DMS 273 (cell line): Measurements from ENCODE around the gene FBXL7.
A peak's percentile ranks its signal among the peaks of the same experiment; 100 is the strongest.

Experiments used
- DNase-seq: peaks from one replicate; lab custom pipeline; 2025; ENCODE audit not compliant: unreplicated experiment; lab: John Stamatoyannopoulos, UW

The FBXL7 gene

DNA sequence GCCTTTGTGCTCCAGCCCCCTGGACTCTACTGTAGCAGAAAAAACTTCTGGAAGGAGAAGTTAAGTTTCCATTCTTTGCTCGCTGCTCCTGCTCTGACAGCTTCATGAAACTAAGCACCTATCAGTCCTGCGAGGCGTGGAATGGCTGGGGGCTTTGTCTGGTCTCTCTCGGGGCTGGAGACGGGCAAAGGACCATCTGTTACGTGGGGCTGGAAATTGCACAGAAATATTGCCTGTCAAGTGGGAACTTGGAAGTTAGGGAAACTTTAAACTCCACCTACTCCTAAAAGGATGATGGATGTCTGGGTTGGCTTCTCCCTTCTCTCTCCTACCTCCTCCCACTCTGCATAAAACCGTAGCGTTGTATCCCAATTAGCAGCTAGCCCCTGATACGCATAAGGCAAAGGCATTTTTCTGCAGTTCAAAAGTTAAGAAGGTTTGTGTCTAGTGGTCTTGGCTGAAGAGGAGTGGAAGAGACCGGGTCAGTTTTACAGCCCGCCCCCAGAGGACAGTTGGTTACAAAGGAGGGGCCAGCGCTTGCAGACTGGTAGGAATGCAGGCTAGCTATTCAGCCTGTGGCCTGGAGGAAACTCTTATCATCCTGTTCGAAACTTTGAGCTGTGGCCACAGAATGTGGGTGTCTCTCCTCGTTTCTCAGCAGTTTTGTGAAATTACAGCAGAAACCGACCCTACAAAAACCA is 1.3 kb downstream of the FBXL7 start:
- peak; percentile 84 for DNase-seq

DNA sequence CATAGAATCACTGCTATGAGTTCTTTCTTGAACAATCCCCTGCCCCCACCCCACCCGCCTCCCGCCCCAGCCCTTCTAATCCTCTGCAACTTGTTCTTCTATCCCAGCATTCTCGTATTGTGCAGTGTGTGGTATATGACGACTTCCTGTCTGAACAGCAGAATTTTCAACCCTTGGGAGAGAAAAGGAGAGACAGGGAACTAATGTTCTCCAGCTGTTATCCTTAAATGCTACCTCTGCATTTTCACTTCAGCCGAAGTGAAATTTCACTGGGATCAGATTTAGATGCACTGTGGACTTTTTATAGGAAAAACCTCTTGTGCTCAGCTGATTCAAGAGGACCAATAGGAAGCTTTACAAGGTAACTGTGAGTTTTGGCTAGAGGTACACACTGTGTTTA is 2.2 kb downstream of the FBXL7 start:
- no peak for DNase-seq

DNA sequence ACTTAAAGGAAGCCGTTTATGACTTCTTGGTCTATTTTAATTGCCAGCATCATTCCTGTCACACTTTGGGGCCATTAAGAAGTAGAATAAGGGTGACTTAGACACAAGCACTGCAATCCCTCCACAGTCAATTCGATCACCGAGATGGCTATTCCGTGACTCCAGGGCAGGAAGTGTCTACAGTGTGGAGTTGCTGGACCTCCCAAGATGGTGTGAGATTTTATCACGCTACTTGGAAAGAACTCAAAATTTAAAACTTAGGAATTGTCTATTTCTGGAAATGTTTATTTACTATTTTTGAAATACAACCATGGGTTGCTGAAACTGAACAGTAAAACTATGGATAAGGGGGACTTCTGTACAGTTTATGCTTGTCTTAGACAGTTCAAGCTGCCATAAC is 6.2 kb downstream of the FBXL7 start:
- no peak for DNase-seq

DNA sequence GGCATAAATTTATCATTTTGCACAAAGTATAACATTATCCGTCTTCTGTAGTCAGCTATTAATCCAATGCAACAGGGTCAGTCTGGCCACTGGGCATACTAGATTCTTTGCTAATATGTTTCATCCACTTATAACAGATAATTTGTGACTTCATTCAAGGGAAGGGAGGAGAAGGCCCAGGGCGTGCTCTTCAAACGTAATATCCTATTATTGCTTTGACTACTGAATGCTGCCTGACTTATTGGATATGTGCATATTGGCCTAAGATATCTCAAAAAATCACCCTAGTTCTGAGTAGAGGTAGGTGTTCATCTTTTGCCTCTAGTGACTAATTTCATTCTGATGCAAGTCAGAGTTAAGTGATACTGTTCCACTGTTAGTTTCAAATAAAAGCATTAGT is 6.9 kb downstream of the FBXL7 start:
- DNase-seq, result no peak

DNA sequence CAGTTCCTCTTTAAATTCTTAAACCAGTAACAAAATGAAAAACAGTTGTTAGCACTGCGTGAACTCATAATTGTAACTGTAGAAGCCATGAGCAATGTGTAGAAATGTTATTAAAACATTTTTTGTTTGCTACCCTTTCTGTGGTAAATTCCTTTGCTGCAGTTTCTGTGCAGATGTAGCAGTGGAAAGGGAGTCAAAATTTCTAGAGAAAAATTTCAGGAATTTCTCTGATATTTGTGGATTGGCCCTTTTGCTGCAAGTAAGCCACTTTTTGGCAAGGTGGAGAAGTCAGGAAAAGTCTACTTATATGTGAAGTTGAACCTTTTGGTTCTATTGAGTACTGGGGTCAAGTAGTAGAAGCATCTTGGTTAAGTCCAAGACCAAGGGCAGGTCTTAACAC is 10.1 kb downstream of the FBXL7 start:
- no peak for DNase-seq

DNA sequence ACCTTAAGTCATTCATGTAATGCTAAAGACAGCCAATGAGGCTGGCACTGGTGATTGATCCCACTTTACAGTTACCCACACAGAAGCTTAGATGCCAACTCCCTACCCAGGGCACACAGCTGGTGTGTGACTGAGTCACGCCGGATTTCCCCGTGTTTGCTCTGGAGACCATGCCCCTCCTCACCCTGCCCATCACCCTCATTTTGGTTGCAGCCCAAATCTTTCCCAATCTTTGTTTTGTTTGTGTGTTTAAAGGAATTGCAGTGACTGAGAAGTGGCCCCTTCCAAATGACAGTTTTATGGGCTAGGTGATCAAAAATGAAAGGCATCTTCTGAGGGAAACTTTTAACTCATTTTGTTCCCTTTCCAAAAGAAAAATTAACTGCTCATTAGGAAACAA is 10.9 kb downstream of the FBXL7 start:
- no peak for DNase-seq

DNA sequence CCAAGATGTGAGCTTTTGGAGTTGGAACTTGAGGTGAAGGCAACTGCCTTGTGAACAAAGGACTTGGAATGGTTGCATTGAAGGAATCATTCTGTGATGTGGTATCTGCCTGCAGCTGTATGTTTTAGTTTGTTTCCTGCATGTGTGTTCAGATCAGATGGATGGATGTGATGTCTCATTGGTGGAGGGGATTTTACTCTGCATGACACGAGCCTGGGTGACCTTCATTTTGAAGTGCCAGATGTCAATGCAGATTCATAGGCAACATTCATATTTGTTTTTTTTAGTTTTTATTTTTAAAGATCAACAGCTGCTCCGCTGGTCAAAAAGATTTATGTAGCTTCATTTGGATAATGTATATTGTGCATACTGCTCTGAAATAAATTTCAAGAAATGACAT is 13.5 kb downstream of the FBXL7 start:
- DNase-seq, result no peak

DNA sequence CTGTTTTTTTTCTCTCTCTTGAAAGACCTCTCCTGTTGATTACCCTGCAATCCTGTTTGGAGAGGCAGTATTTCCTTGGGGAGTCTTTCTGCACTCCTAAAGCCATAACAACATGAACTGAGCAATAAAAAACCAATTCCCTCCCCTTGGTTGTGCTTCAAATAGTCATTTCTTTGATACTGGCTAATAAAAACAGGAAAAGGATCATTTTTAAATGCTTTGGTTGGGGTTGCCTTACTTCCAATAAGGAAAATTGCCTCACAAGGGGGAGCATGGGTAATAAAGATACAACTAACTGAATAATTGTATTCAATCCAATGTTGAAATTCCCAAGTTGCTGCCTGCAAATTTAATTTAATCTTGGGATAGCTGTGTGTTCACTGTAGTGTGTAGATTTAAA is 13.9 kb downstream of the FBXL7 start:
- DNase-seq, result no peak

DNA sequence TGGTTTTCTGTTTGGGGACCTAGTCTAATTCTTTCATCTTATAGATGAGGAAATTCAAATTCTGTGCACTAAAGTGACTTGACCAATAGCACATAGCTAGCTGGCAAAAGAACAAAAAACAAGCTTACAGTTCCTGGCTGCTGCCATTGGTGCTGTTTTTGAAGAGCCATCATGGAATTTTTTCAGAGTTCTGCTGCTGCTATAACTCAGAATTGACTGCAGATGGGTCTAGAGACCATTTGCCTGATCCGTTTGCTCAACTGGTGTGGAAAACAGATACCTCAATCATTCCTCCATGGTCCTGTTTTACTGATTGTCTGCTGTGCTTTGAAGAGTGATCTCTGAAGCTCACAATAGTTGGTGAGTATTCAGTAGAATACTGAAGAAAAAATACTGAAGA is 15.2 kb downstream of the FBXL7 start:
- DNase-seq, result peak; percentile 24

DNA sequence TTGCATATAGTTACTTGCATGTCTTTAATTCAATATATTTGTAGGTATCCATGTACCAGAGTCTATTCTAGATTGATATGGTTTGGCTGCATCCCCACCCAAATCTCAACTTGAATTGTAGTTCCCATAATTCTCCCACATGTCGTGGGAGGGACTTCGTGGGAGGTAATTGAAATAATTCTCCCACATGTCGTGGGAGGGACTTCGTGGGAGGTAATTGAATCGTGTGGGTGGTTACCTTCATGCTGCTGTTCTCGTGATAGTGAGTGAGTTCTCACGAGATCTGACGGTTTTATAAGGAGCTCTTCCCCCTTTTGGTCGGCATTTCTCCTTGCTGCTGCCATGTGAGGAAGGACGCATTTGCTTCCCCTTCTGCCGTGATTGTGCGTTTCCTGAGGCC is 16.5 kb downstream of the FBXL7 start:
- no peak for DNase-seq

DNA sequence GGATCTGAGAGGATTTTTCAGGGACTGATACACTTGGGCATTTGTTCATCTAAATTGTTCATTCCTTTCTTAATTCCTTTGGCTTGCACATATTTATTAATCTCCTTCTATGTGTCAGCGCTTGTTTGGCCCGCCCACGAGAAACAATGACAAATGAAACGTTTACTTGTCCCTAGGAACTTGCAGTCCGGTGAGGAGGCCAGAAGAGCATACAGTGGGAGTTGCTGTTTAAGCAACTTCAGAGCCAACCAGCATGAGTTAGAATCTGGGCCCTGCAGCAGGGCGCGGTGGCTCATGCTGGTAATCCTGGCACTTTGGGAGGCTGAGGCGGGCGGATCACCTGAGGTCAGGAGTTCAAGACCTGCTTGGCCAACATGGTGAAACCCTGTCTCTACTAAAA is 18.8 kb downstream of the FBXL7 start:
- no peak for DNase-seq

DNA sequence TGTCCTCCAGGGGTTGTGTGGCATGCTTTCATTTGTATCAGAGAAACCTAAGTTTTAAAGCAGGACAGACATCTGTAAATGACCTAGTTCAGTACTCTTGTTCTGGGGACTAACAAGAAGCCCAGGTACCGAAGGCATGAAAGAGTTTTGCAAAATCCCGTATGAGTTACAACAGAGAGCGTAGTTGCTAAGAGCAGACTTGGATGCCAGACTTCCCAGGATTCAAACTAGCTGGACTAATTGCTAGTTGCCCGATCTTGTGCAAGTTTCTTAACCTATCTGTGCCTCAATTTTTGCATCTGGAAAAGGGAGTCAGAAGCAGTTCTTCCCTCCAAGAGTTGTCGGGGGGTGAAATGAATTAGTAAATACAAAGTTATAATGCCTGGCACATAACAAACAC is 20.9 kb downstream of the FBXL7 start:
- DNase-seq, result no peak

DNA sequence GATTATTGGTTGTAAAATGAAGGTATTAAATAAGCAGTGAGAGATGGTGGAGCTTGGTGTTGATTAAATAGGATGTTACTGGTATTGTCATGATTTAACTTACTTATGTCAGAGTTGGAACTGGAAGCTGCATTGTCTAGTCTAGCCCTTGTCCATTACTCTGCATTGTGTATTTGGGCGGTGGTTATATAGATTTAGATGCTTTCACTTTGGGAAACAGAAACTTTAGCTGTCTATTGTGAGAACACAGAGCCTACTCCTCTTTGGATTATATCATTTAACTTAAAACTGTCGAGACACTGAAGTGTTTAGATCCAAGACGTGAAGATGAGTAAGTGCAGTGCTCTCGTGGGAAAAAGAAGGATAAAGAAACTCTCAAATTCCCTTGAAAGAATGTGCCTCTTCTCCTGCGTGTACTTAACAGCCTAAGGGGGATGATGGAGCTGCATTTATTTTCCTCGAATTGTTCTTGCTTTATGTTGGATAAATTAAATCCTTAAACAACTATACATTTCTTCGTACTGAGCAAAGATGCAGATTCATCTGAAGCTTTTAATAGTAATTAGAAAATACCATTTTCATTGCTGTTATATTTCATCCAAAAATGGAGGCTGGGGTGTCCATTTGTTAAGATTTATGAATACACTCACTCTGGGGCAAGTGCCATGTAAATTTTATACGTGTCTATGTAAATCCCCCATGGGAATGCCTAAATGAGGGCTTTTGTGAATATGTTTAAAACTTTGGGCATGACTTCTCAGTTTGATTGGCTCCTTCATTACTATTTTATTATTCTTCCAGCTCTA is 21.6 kb downstream of the FBXL7 start:
- peak; percentile 42 for DNase-seq

DNA sequence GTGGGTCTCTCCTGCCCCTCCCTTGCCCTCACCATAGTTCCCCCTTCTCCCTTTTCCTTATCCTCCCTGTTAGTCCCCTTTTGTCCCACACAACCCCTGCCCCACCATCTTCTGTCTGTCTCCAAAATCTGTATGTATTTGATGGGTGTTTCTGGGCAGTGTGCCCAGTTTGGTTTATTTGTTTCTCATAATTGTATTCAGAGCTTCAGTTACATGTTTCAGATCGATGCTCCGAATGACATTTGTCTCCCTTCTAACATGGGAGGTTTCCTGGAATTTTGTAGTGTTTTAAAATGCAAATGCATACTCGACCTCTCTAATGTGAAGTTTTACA is 22.2 kb downstream of the FBXL7 start:
- DNase-seq, result peak; percentile 42

DNA sequence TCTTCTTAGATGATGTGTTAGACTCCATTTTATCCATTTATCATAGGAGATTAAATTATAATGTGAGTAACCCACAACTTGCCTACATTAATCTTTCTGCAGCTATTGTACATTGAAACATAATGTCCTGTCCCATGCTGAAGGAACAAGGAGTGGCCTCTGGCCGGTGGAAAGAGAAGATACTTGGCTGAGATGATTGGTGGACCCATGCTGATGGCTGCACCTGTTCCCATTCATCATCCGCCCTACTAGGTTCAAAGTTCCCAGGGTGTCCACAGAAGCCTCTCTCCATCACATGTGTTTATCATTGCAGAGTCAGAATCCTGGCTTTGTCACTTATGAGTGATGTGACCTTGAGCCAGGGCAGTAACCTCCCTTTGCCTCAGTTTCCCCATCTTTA is 24.7 kb downstream of the FBXL7 start:
- no peak for DNase-seq

DNA sequence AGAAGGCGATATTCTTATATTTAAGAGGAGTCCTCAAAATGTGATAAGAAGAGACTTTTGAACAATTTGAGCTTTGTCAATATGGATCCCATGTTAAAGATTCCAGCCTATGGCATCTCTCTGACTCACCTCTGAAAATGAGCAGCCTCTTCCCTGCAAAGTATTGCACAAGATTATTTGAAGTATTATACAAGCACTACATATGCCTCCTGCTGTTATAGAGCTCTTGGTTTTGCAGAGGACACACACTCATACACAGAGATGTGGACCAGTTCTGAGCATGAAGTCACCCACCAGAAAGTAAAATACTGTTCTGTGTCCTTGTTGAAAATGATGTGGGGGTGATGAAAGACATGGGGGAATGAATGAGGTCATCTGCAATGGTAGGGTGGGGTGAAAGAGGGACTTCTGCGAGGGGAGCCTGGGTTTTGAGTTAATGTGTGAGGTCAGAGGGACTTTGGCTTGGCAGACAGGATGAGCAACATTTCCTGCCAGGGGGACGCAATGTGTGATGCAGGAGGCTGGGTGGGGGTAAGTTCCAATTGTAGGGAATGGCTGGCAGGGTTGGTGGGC is 25.8 kb downstream of the FBXL7 start:
- DNase-seq, result no peak

DNA sequence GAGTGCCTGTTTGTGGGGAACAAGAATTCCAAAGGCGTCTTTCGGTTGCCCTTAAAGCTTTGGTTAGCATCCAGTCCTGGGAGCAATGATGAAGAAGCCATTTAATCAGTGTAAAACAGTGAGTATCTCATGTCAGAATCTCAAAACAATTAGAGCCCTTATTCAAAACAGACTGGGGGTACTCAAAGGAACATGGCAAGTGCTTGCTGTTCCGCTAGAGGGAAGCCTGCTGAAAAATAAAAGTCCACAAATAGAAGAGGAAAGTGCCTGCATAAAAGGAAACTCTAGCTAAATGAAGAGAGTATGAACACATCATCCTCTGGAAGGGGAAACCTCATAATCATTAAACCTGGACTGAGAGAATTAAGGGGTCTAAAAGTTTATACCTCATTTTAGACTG is 26.4 kb downstream of the FBXL7 start:
- DNase-seq, result no peak

DNA sequence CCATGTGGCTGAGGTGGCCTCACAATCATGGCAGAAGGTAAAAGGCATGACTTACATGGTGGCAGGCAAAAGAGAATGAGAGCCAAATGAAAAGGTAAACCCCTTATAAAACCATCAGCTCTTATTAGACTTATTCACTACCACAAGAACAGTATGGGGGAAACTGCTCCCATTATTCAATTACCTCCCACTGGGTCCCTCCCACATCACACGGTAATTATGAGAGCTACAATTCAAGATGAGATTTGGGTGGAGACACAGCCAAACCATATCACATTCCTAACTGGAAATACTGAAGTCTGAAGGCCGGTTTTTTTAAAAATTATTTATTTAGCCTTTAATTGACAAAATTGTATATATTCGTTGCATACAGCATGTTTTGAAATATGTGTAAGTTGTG is 28.5 kb downstream of the FBXL7 start:
- DNase-seq, result no peak

DNA sequence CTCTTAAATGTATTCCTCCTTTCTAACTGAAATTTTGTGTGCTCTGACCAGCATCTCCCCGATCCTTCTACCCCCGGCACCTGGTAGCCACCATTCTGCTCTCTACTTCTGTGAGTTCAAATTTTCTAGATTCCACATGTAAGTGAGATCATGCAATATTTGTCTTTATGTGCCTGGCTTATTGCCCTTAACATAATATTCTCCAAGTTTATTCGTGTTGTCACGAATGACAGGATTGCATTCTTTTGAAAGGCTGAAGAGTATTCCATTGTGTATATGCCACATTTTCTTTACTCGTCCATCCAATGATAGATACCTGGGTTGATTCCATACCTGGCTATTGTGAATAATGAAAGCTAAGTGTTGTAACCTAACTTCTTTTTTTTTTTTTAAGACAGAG is 29.0 kb downstream of the FBXL7 start:
- no peak for DNase-seq

DNA sequence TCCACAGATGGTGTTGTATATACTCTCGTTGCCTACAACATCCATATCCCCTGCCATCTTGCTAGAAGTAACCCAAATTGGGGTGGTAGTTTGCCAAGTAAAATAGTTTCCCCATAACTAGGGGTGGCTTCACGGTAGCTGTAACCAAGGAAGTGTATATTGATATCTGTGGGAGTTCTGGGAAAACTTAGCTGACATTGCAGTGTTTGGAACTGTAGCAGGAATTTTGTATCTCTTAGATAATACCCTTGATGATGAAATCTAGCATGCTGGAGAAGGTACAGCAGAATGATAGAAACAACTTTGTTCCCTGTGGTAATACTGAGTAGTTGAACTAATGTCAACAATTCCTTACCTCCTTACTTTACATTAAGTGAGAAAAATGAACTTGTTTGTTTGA is 29.8 kb downstream of the FBXL7 start:
- DNase-seq, result no peak

DNA sequence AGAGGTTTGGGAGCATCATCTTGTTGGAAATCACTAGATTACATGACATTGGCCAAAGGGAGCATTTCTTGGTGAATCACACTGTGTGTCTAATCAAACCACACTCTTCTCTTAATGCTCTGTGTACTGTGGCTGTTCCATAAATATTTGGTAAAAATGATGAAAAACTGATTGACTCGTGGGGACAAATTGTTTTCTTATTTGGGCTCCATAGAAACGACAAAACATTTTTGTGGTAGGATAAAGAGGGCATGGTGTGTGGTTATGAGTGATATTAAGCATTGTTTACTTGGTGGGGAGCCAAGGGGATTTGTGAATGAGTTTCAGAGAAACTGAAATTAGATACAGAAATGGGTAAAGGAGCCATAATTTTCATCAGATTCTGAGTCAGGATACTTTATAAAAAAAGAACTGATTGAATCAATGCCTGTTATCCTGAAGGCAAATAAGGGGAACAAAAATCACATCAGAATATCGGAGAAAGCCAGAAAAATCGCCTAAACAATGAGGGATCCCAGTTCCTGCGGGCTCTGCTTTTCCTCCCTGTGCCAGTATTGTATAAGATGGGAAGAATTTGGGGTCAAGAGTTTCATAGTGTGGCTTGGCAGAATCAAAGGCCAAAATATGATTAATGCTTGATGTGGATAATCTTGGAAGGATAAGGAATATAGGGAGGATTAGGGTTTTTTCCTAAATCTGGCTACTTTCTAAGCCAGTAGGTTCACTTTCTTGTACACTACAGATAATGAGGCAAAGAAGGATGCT is 33.3 kb downstream of the FBXL7 start:
- no peak for DNase-seq

DNA sequence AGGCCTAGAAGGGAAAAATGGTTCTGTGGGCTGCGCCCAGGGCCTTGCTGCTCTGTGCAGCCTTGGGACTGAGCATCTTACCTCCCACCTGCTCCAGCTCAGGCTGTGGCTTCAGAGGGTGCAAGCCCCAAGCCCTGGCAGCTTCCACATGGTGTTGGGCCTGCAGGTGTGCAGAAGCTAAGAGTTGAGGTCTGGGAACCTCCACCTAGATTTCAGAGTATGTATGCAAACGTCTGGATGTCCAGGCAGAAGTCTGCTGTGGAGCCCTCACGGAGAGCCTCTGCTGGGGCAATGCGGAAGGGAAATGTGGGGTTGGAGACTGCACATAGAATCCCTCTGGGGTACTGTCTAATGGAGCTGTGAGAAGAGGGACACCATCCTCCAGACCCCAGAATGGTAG is 36.0 kb downstream of the FBXL7 start:
- DNase-seq, result no peak
